Measurements from ENCODE around the gene ATP1B2.
A peak's percentile ranks its signal among the peaks of the same experiment; 100 is the strongest.
"Not testable (repeated sequence)": the region's sequence is repeated elsewhere in the genome, so short reads cannot be mapped to it uniquely, and the experiment has no call there.

Gene ATP1B2, protein sequence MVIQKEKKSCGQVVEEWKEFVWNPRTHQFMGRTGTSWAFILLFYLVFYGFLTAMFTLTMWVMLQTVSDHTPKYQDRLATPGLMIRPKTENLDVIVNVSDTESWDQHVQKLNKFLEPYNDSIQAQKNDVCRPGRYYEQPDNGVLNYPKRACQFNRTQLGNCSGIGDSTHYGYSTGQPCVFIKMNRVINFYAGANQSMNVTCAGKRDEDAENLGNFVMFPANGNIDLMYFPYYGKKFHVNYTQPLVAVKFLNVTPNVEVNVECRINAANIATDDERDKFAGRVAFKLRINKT

DNA sequence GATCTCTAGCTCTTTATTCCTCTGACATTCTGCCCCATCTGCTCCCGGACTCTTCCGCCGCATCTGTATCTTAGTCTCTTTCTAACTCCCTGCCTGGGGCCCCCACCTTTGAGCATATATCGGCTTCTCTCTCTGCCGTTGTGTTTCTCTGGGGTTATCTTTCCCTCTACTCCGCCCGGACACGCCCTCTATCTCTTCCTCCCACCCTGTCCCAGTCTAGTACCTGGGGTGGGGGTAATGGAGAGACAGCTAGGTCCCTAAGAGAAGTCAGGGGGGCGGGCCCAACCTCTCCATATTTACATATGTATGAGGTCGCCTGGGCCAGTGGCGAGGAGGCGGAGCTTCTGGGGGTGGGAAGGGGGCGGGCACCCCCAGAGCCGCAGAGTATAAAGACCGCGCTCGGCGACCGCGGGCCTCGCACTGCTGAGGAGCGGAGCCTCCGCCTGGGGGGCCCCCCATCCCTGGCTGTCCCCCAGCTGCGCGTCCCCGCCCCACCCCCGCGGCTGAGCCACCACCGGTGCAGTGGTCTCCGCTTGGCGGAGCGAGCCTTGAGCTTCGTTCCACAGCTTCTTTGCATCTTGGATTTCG, at the start of gene ATP1B2:
Gene ATP1B2, plus strand, starts transcription at position 418 of the 588 bp plus-strand sequence. CDS start 593 bp downstream, outside the sequence.
- peak; percentile 72 for DNase-seq

DNA sequence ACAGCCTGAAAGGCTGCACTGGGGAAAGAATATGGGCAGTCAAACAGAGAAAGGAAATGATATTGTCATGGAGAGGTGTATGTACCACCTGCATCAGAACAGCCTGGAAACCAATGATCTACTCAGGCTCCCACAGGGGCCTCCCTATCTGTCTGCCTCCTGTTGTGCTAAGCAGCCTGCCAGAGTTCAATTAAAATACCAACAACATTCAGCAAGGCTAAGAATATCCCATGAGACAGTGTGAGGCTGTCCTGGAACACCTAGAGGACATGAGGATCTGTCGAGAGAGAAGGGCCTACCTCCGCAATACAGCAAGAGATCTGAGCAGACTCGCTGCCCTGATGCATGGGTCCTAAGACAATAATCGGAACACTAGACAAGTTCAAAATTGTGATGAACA, 44.4 kb upstream of the ATP1B2 start:
- DNase-seq = no peak

DNA sequence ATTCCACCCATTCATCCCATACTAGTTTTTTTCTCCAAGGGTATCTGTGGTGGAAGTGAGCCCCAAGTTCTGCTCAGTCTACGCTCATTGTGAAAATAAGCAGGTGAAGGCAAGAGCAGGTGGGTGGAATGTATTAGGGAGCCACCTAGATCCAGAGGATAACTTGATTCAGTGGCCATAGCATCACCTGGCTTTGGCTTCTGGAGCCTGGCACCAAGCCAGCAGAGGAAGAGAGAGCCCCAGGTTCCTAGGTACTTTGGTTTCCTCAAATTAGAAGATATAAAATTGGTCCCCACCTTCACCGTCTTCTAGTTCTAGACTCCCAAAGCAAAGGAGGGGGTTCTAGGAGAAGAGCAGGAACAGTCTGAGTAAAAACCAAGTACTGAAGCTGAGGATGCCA, 40.1 kb upstream of the ATP1B2 start:
- no peak for DNase-seq

DNA sequence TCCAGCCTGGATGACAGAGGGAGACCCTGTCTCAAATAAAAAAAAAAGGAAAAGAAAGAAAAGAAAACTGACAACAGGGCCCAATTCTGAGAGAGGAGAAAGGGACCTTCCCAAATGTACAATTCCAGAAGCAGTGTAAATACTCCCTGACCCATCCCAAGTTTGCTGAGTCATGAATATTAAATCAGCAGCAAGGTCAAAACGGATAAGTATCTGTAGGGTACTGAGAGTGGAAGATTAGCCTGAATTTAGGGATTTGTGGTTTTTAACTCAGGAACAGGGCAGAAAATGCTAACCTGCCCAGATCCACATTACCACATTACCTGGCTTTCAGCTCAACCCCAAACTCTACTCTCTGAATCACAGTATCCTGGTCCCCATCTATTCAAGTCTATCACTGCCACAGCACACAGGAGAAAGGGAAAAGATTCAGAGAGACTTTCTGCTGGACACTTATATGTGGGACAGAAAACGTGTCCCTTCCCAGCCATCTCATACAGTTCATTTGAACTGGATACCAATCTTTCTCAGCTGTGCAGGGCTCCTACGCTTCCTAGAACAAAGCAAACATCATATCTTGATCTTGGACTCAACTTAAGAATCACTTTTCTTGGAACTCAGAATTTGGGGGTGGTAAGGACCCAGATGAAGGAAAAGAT, 39.0 kb upstream of the ATP1B2 start:
- no peak for DNase-seq

DNA sequence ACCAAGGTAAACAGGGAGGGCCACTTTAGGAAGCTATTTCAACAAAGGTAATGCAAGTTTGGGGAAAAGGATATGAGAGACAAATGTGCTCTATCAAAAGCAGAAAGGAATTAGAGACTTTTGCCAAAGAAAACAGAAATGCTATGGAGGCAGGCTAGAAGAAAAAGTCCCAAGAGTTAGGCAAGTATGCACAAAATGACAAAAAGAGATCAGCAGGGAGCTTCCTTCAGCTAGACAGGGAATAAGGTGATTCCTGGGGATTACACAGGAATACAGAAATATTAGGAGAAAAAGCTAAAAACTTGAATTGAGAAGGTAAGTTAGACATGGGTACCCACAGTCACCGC, 38.5 kb upstream of the ATP1B2 start:
- no peak for DNase-seq

DNA sequence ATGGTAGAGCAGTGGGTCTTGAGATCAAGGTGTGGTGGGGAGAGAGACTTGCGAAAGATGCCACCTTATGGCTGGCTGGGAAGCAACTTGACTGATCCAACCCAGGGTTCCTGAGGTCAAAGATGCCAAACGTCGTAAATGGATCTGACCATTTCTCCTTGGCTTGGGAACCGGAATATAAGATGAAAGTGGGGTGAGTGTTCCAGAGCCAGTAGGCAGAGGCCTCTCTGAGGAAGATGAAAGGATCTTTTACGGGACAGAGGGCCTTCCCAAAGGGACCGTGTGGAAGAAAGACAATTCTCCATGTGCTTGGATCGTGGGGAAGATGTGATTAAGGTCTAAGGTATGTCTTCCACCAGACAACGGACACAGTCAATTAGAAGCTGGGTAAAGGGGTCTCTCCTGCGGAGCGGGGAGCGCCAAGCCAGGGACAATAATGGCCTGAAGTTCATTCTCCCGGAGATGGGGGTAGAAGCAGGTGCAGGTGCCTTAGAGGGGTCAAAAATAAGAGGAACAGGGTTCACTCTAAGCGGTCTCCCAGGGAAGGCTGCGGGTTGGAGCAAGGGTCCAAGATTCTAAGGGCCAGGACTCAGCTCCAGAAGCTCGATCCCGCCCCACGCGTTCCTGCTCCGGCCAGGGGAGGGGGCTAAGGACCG, 36.8 kb upstream of the ATP1B2 start:
- no peak for DNase-seq

DNA sequence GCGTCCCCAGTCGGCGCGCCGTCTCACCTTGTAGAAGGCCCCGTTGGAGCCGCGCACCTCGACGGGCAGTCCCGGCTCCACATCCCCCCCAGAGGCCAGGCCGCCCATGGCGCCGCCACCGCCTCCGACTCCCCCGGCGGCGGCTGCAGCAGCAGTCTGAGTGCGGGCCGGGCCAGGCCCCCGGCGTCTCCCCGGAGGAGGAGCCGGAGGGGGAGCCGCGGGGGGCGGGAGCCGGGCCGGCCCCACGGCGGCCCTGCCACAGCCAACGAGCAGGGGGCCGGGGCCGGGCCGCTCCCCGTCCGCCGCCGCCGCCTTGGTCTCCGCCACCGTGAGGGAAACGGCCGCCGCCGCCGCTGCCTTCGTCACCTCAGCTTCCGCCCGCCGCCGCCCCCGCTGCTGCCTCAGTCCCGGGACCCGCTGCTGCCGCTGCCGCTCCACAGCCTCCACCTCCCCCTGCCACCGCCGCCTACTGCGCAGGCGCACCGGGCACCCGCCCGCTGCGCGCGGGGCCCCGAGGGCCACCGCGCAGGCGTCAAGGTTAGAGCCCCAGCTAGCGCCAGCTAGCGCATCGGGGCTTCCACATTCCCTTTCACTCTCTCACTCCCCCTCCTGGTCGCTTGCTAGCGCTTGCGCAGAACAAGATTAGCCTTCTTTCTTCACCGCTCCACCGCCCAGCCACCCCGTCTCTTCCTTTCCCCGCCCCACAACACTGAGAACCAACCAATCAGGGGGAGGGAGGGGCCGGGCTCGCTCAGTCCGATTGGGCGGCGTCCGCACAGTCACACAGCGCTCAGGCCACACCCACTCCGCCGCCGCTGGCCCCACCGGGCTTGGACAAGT, 36.1 kb upstream of the ATP1B2 start, which contains the start of gene FXR2:
Gene FXR2, minus strand, starts transcription at position 473 of the 840 bp plus-strand sequence. Its CDS starts 365 bp downstream, at position 108.
- DNase-seq = peak; percentile 99

DNA sequence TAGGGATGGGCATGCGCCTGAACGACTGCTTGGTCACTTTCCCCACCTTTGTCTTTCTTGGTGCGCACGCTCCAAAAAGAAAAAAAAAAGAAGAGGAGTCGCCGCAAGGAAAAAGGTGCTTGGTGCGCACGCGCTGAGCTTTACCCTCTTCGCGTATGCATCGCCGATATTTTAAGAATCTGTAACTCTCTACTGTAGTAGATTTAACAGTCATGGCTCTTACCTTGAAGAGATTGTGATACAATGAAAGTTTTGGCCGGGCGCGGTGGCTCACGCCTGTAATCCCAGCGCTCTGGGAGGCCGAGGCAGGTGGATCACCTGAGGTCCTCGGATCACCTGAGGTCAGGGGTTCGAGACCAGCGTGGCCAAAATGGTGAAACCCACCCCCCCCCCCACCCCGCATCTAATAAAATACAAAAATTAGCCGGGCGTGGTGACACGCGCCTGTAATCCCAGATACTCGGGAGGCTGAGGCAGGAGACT, 35.4 kb upstream of the ATP1B2 start:
- DNase-seq = no peak

DNA sequence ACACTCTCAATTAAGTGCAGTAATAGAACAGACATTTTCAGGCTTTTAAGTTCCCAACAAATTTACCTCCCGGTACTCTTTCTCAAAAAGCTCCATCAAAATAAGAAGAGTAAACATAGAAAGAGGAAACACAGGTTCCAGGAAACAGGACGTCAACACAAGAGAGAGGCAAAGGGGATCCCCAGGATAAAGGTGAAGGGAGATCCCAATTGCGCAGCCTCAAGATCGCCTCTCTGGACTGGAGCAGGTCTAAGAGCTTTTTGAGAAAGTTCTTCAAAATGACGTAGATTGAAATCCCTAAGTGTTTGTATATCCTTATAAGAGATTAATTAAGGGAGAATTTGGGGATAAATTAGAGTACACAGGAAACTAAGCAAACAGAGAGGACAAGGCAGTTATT, 32.1 kb upstream of the ATP1B2 start:
- DNase-seq = no peak

DNA sequence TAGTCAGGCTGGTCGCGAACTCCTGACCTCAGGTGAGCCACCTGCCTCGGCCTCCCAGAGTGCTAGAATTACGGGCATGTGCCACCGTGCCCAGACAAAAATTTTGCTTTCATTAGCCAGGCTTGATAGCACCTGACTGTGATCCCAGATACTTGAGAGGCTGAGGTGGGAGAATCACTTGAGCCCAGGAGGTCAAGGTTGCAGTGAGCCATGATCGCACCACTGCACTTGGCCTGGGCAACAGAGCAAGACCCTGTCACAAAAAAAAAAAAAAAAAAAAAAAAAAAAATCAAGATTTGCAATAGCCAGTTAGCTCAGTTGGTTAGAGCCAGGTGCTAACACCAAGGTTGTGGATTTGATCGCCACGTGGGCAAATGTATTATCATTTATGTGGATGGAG, 29.9 kb upstream of the ATP1B2 start:
- no peak for DNase-seq

DNA sequence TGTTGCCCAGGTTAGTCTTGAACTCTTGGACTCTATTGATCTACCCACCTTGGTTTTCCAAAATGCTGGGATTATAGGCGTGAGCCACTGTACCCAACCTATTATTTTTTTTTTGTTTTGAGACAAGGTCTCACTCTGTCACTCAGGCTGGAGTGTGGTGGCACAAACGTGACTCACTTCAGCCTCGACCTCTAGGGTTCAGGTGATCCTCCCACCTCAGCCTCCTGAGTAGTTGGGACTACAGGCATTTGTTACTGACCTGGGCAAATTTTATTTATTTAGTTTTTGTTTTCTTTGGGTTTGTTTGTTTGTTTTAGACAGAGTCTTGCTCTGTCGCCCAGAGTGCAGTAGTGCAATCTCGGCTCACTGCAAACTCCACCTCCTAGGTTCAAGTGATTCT, 27.1 kb upstream of the ATP1B2 start:
- no peak for DNase-seq

DNA sequence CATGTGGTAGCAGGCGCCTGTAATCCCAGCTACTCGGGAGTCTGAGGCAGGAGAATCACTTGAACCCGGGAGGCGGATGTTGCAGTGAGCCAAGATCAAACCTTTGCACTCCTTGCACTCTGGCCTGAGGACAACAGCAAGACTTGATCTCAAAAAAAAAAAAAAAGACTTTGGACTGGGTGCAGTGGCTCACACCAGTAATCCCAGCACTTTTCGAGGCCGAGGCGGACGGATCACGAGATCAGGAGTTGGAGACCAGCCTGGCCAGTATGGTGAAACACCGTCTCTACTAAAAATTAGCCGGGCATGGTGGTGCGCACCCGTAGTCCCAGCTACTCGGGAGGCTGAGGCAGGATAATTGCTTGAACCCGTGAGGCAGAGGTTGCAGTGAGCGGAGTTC, 25.0 kb upstream of the ATP1B2 start:
- not testable (repeated sequence) for DNase-seq

DNA sequence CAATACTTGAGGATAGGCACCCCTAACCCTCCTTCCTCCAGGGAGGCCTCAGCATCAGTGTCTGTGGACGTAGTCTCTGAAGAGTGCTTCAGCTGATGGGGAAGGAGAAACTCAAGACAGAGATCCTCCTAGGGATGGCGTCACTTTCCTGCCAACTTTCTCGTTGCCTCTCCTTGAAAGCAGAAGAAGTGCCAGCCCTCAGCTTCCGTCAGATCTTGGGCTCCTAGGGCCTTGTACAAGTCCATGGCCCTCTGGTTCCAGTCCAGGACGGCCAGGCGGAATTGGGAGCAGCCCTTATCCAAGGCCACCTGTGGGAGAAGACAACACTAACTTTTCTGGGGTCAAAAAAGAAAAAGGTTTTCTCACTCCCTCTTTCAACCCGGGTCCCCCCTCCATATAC, 24.4 kb upstream of the ATP1B2 start:
- no peak for DNase-seq

DNA sequence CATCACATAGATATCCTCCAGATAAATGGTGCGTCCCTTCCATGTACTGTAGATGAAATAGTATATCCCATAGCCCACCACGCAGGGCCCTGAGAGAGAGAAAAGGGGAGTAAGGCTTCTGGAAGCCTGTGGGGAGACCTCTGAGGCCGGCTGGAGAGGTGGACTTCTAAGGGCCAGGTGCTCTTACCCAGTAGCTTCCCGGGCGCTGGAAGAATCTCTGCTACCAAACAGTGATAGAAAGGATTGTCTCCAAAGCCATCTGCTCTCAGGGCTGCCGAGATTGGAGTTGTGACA, 23.8 kb upstream of the ATP1B2 start:
- no peak for DNase-seq

DNA sequence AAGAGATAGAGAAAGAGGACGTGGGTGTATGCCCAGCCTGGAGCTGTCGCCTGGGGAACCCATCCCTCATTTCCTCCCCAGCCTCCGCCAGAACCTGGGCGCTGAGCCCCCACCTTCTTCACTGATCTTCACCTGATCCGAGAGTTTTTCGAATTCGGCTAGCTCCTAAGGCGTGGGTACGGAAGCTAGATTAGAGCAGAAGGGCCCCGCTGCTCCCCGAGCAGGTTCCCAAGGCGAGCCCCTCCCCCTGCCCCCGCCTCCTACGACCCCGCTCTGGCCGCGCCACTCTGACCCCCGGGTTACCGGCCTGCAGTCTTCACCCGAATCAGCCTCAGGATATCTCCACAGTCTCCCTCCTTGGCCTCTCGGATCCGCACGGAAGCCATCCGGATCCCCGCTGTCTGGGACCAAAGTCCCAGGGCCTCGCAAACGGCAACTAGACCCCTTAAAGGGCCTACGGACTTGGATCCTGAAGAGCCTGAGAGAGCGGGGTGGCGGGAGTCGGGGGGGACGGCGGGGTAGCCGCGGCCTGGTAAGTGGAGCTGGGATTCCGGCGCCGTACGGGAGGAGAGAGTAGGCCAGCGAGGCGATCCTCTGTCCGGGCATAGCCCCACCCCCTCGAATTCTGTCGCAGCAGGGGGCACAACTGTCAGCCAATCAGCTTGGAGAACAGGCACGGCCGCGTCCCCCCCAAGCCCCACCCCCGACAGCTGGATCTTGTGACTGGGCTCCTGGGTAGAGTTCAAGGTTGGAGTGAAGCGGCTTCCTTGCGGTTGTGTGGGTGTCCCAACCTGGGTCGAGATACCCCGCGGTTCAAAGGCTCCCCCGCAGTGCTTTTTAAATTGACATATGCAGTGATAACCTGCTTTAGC, 23.2 kb upstream of the ATP1B2 start, which contains the start of gene SAT2:
Gene SAT2, minus strand, starts transcription at position 572 of the 872 bp plus-strand sequence. Its CDS starts 186 bp downstream, at position 386.
- peak; percentile 94 for DNase-seq

DNA sequence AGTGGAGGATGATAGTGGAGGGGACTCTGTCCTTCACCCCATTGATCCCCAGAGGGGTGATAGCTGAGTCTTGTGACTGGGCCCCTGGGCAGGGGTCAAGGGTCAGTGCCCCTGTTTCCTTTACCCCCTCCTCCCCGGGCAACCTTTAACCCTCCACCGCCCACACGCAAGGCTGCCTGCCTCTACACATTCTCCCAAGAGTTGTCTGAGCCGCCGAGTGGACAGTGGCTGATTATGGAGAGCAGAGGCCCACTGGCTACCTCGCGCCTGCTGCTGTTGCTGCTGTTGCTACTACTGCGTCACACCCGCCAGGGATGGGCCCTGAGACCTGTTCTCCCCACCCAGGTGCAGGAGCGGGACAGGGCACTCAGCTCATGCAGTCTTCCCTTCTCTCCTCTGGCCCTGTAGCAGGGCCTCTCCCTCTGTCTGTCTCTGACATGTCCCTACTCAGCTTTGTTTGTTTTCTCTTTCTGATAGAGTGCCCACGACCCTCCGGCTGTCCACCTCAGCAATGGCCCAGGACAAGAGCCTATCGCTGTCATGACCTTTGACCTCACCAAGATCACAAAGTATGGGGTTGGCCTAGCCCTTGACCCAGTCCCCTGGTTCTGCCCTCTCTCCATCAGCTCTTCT, 20.7 kb upstream of the ATP1B2 start, which contains the start of gene SHBG:
Gene SHBG, plus strand, starts transcription at position 197 of the 633 bp plus-strand sequence. Its CDS starts 38 bp downstream, at position 235.
- no peak for DNase-seq

DNA sequence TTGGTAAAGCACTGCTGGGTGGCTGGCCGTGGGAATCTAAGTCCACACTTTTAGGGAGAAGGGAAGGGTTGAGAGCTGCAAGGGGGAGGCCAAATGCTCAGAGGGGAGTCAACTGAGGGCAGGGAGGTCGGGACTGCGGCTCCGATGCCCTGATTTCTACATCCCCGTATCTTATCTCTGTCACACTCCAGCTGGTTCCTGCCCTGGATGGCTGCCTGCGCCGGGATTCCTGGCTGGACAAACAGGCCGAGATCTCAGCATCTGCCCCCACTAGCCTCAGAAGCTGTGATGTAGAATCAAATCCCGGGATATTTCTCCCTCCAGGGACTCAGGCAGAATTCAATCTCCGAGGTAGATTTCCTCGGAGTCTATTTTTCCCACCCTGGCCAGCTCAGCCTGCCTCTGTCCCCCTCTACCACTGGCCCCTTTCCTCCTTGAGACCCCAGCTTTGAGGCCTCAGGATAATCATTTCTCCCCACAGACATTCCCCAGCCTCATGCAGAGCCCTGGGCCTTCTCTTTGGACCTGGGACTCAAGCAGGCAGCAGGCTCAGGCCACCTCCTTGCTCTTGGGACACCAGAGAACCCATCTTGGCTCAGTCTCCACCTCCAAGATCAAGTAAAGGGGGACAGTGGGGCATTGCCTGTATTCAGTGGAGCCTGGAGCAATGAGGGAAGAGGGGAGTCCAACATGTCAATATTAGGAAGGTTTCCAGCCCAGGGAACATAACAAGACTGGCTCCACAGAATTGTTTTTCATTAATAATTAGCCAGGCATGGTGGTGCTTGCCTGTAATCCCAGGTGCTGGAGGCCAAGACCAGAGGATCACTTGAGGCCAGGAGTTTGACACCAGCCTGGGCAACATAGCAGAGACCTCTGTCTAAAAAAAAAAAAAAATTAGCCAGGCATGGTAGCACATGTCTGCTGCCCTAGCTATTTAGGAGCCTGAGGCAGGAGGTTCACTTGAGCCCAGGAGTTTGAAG, 19.0 kb upstream of the ATP1B2 start:
- no peak for DNase-seq

DNA sequence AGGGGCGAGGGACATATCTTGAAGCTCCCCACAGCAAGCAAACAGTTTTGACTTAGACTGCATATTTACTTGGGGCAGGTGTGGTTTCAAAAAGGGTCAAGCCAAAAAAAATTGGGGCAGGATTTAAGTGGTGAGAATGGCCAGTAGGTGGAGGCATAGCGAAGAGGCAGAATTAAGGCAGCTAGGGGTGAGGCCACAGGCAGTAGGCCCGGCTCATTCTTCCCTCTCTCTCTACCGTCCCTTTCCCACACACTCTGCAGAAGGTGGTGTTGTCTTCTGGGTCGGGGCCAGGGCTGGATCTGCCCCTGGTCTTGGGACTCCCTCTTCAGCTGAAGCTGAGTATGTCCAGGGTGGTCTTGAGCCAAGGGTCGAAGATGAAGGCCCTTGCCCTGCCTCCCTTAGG, 18.2 kb upstream of the ATP1B2 start:
- DNase-seq = no peak

DNA sequence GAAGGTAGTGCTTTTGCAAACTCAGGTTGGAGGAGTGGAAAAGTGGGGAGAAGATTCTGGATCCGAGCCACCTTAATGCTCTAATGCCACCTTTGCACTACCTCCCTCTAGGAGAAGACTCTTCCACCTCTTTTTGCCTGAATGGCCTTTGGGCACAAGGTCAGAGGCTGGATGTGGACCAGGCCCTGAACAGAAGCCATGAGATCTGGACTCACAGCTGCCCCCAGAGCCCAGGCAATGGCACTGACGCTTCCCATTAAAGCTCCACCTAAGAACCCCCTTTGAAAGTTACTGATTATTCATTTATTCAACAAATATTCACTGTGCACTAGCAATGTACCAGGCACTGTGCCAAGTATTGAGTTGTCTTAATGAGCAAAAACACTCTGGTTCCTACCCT, 17.6 kb upstream of the ATP1B2 start:
- no peak for DNase-seq

DNA sequence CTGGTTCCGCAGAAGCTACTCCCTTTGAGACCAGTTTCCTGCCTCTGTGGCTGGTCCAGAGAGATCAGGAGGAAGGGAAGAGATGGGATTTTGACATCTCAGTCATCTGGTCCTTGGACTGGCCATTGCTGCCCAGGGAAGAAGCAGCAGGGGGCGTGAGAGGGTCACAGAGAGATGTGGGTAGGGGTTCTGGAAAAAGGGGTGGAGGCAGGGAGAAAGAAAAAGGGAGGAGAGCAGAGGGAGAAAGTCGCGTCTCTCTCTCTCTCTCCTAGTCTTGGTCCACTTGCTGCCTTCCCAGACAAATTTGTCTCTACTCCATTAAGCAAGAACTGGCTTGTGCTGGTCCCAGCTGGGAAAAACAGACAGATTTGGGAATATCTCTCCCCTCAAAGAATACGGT, 16.3 kb upstream of the ATP1B2 start:
- peak; percentile 58 for DNase-seq

Measured in midbrain (tissue), 1 donor.